Activated CD4-positive, alpha-beta T cell treated with anti-CD3 and anti-CD28 coated beads for 36 hours (primary cell): ENCODE measurements around the gene PTP4A2. TPM values are rescaled to one million over a fixed set of nuclear protein-coding genes. Genes with fewer than 3 reads are reported as not detected.
"Not testable (repeated sequence)": the region's sequence is repeated elsewhere in the genome, so short reads cannot be mapped to it uniquely, and the experiment has no call there.

ENCODE experiments used
- ATAC-seq: fragments of 200-7000 bp; cut with Tn5 transposase; one replicate; pipeline ENCODE4 v1.10.0; 2021; ENCODE audit warnings: mild to moderate bottlenecking, moderate library complexity
- CTCF ChIA-PET: fragments of 350-600 bp; sonication (Branson Sonifier 250); formaldehyde crosslinking; loops from one replicate; lab custom pipeline; 2021; ENCODE audit warnings: antibody characterized with exemption; lab: Charles Lee
- POLR2A ChIA-PET: fragments of 350-600 bp; sonication (Branson Sonifier 250); formaldehyde crosslinking; loops from one replicate; lab custom pipeline; 2021; ENCODE audit warnings: antibody characterized with exemption, inconsistent platforms; lab: Charles Lee
- DNase-seq: peaks from one replicate; pipeline ENCODE4 v3.0.0-alpha.2; 2020
- H3K27ac Mint-ChIP-seq: one replicate; pipeline ENCODE4 v1.8.0; 2021; ENCODE audit warnings: mixed read lengths
- H3K27me3 Mint-ChIP-seq: one replicate; pipeline ENCODE4 v1.8.0; 2021; ENCODE audit warnings: mixed read lengths
- H3K36me3 Mint-ChIP-seq: one replicate; pipeline ENCODE4 v1.8.0; 2021; ENCODE audit warnings: low read depth, mixed read lengths
- H3K4me1 Mint-ChIP-seq: one replicate; pipeline ENCODE4 v1.8.0; 2021; ENCODE audit warnings: mixed read lengths
- H3K4me3 Mint-ChIP-seq: one replicate; pipeline ENCODE4 v1.8.0; 2021; ENCODE audit warnings: mild to moderate bottlenecking, moderate library complexity, mixed read lengths
- H3K9me3 Mint-ChIP-seq: one replicate; pipeline ENCODE4 v1.8.0; 2021; ENCODE audit warnings: low read depth, mixed read lengths
- intact Hi-C, 2 experiments: fragments of 100-400 bp; cut with DNase I in 1 of 2; cut with micrococcal nuclease in 1 of 2; formaldehyde crosslinking; loops; one replicate each; pipeline versions ENCODE4 v1.14.2 to v1.15.1; 2022 to 2024; cut with DNase I, micrococcal nuclease
- total RNA-seq, 2 experiments: library from RNA; stranded (reverse); gene quantifications; one replicate each; pipeline ENCODE4 v1.2.3, GENCODE V29; 2021

Gene PTP4A2
- total RNA-seq, 2 experiments from 2014 or later, result 279 to 314 TPM

DNA sequence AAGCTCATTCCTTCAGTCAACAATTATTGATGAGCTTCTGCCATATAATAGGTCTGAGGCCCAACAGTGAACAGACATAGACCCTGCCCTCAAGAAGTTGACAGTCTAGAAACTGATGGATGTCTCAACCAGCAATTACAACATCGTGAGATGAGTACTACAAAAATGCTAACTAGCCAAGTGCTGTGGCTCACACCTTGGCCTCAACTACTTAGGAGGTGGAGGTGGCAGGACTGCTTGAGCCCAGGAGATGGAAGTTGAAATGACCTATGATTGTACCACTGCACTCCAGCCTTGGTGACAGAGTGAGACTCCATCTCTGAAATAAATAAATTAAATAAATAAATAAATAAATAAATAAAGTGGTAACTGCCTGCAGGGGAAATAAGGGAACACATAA, 11.7 kb upstream of the PTP4A2 start:
- ATAC-seq (no peak), DNase-seq (no peak)
- no peaks in the 10 kb centered on the region for H3K9me3 Mint-ChIP-seq
- no peaks in the 10 kb centered on the region for H3K36me3 Mint-ChIP-seq
- POLR2A ChIA-PET, result no interaction called here
- CTCF ChIA-PET, result interaction anchor here (1.0 kb wide), 1 partner anchor 24 kb away, joined by 3 read pairs; no protein-coding TSS in a partner anchor
- no peaks in the 10 kb centered on the region for H3K27me3 Mint-ChIP-seq
- H3K4me3 Mint-ChIP-seq, result no peak overlapping the region
- peaks cover 44% of the 10 kb centered on the region for H3K4me1 Mint-ChIP-seq
- intact Hi-C loops, result no loop called here
- H3K27ac Mint-ChIP-seq, result no peak overlapping the region

DNA sequence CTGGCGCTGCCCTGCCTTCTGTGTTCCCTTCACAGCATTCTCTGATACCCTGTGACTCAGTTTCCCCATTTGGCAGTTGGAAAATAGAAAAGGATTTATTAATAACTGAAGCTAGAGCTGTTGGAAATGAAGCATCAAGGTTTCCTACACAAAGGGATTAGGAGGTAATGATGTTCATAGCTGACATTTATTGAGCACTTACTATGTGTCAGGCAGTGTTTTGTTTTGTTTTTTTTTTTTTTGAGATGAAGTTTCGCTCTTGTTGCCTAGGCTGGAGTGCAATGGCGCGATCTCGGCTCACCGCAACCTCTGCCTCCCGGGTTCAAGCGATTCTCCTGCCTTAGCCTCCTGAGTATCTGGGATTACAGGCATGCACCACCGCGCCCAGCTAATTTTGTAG, 7.5 kb upstream of the PTP4A2 start:
- H3K36me3 Mint-ChIP-seq, H3K9me3 Mint-ChIP-seq, H3K27ac Mint-ChIP-seq, H3K27me3 Mint-ChIP-seq, DNase-seq, POLR2A ChIA-PET, ATAC-seq, intact Hi-C loops, H3K4me3 Mint-ChIP-seq: not testable (repeated sequence)
- peaks cover 42% of the 10 kb centered on the region for H3K4me1 Mint-ChIP-seq
- CTCF ChIA-PET, result interaction anchor here (4.4 to 9.2 kb wide), 2 partner anchors 9 to 17 kb away, joined by 48 to 175 read pairs; no protein-coding TSS in a partner anchor

DNA sequence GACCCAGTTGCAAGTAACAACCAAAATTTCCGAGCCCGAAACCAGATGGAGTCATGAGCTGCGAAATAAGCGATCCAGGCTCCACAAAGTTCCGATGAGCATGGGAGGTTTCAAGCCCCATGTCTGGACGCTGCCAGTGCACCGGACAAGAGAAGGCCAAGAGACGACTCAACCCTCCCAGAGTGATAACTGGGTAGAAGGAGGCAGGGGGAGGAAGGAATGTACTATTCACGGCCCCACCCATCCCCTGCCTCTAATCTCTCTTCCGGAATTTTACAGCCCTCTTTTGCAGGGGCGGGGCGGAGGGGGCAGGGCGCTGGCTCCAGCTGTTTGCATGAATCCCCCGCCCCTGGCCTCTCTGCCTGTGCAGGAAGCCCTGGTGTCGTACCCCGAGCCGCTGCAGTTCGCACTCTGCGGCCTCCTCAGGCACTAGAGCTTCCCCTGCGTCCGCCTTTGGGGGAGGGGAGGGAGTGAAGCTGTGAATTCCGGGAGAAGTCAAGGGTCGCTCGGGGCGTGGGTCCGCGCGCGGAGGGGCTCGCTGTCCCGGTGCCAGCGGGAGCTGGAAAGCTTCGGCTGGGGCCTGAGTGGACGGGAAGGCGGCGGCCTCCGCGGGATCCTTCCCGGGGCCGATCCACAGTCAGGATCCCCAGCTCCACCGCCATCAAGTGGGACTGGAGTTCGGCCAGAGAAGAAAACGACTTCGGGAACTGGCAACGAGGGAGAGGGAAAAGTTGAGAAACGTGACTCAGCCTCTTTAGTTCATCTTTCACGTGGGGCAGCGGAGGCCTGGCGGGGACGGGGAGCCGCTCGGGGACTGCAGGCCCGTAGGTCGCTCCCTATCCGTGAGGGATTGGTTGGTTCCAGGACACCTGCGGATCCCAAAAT, 6.3 kb upstream of the PTP4A2 start:
- Mint-ChIP-seq H3K4me1 (peaks cover 52% of the 10 kb centered on the region), H3K27ac (peak overlapping the region; percentile 88), H3K36me3 (no peaks in the 10 kb centered on the region), H3K4me3 (peak overlapping the region; percentile 65), H3K27me3 (no peaks in the 10 kb centered on the region), H3K9me3 (no peaks in the 10 kb centered on the region)
- ATAC-seq (peak; percentile 65), DNase-seq (peak; percentile 91)
- ChIA-PET POLR2A (interaction anchor here (0.8 to 3.0 kb wide), 6 partner anchors 8 to 18 kb away, joined by 4 to 18 read pairs (median 6); no protein-coding TSS in a partner anchor), CTCF (interaction anchor here (0.6 to 9.2 kb wide), 12 partner anchors 10 to 147 kb away, joined by 3 to 175 read pairs (median 4); no protein-coding TSS in a partner anchor)
- intact Hi-C loops, result loop anchor here in 1 of 2 experiments (1.0 kb wide), 1 partner anchor 12 kb away; no protein-coding TSS in a partner anchor

DNA sequence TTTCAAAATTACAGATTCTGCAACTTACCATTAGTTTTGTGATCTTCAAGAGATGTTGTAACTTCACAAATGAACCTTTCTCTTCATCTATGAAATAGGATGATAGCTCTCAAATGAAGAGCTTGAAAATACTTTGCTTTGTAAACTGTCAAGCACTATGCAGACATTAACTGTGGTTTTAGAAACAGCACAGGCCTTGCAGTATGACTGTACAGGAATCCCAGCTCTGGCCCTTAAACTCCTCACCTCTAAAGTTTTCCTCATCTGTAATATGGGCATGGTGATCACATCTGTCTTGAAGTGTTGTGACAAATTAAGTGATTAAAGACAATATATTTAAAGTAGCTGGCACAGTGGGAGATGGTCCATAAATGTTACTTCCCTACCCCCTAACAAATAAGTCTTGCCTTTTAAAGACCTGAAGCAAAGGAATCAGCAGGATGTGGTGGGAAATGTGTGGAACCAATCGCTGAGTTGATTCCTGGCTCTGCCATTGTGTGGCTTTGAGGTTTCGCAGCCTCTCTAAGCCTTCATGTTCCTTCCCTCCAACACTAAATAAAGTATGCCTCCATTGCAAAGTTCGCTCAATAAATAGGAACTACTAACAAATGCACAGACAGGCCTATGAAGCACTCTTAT, 5.5 kb upstream of the PTP4A2 start:
- ChIA-PET POLR2A (interaction anchor here (0.7 to 3.0 kb wide), 7 partner anchors 9 to 232 kb away, joined by 3 to 18 read pairs (median 6); no protein-coding TSS in a partner anchor), CTCF (interaction anchor here (0.6 to 9.2 kb wide), 15 partner anchors 11 to 146 kb away, joined by 3 to 175 read pairs (median 3); partner anchors contain the start of gene SPOCD1)
- peaks cover 60% of the 10 kb centered on the region for H3K4me1 Mint-ChIP-seq
- no peaks in the 10 kb centered on the region for H3K9me3 Mint-ChIP-seq
- no peaks in the 10 kb centered on the region for H3K36me3 Mint-ChIP-seq
- intact Hi-C loops, result loop anchor here (1.0 to 2.0 kb wide), 2 partner anchors 13 to 15 kb away; no protein-coding TSS in a partner anchor
- DNase-seq (peak; percentile 55), ATAC-seq (peak; percentile 36)
- H3K27ac Mint-ChIP-seq, result peak overlapping the region; percentile 88
- H3K27me3 Mint-ChIP-seq, result no peaks in the 10 kb centered on the region
- peak overlapping the region; percentile 65 for H3K4me3 Mint-ChIP-seq

DNA sequence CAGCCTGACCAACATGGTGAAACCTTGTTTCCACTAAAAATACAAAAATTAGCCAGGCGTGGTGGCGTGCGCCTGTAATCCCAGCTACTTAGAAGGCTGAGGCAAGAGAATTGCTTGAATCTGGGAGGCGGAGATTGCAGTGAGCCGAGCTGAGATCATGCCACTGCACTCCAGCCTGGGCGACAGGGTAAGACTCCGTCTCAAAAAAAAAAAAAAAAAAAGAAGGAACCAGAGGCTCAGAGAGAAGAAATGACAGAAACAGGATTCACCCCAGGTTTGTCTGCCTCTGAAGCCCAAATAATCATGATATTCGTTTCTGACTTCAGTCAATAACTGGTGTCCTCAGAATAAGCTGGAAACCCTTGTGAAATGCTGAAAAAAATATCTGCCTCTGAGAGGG, 3.9 kb upstream of the PTP4A2 start:
- not testable (repeated sequence) for H3K36me3 Mint-ChIP-seq, DNase-seq, H3K4me3 Mint-ChIP-seq, H3K27me3 Mint-ChIP-seq, H3K9me3 Mint-ChIP-seq, ATAC-seq
- intact Hi-C loops, result loop anchor here in 1 of 2 experiments (2.0 kb wide), 1 partner anchor 13 kb away; no protein-coding TSS in a partner anchor
- CTCF ChIA-PET, result interaction anchor here (1.4 to 9.2 kb wide), 4 partner anchors 12 to 47 kb away, joined by 3 to 175 read pairs (median 29); no protein-coding TSS in a partner anchor
- POLR2A ChIA-PET, result interaction anchor here (0.6 to 3.0 kb wide), 6 partner anchors 11 to 1185 kb away, joined by 3 to 18 read pairs (median 4); no protein-coding TSS in a partner anchor
- Mint-ChIP-seq H3K4me1 (peaks cover 63% of the 10 kb centered on the region), H3K27ac (peak overlapping the region; percentile 28)

DNA sequence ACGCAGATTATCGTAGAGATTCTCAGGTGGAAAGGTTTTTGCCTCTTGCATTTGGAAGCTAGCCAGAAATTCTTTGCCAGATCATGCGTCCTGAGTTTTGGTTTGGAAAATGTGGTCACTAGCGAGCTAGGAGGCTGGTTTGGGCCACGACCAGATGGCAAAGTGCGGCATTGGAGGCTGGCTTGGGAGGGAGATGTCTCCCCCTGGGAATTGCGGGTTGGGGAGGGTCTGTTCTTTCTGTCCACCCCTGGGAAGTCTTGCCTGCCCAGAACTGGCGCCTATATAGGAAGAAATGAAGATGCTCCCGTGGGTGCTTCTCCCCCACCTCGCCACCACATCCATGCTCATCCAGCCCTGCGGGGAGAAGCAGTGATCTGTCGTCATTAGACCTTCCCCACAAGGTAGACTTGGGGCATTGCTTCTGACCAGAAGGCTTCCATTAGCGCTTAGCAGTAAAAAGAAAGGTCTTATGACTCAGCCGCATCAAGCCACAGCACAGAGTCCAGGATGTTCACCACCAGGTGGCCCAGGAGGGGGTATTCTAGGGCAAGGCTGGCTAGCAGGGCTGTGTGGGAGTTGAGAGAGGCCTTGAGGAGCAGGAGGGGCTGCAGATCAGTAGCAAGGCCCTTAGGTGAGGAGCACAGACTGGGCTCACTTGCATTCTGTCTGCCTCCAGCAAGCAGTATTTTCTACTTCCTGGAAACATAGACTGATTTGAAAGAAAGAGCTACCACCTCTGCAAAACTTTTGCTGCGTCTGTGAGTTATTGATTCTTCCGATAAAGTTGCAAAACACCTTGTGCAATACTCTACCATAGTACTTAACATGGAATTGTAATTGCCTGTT, 1.5 kb upstream of the PTP4A2 start:
- no peaks in the 10 kb centered on the region for H3K27me3 Mint-ChIP-seq
- ATAC-seq (peak; percentile 40), DNase-seq (peak; percentile 90)
- H3K9me3 Mint-ChIP-seq, result no peaks in the 10 kb centered on the region
- peaks cover 24% of the 10 kb centered on the region for H3K36me3 Mint-ChIP-seq
- H3K4me3 Mint-ChIP-seq, result peak overlapping the region; percentile 91
- H3K4me1 Mint-ChIP-seq, result peaks cover 63% of the 10 kb centered on the region
- peak overlapping the region; percentile 95 for H3K27ac Mint-ChIP-seq
- ChIA-PET POLR2A (interaction anchor here (0.6 to 3.3 kb wide), 6 partner anchors 16 to 50 kb away, joined by 5 to 41 read pairs (median 9); no protein-coding TSS in a partner anchor), CTCF (interaction anchor here (0.6 to 9.2 kb wide), 12 partner anchors 13 to 360 kb away, joined by 3 to 175 read pairs (median 3); no protein-coding TSS in a partner anchor)
- intact Hi-C loops, result loop anchor here (1.0 to 10.0 kb wide), 6 partner anchors 25 to 1185 kb away; partner anchors contain the start of genes KHDRBS1 (in 1 of the 2), LAPTM5 (in 1 of the 2) and PUM1 (in 1 of the 2)

DNA sequence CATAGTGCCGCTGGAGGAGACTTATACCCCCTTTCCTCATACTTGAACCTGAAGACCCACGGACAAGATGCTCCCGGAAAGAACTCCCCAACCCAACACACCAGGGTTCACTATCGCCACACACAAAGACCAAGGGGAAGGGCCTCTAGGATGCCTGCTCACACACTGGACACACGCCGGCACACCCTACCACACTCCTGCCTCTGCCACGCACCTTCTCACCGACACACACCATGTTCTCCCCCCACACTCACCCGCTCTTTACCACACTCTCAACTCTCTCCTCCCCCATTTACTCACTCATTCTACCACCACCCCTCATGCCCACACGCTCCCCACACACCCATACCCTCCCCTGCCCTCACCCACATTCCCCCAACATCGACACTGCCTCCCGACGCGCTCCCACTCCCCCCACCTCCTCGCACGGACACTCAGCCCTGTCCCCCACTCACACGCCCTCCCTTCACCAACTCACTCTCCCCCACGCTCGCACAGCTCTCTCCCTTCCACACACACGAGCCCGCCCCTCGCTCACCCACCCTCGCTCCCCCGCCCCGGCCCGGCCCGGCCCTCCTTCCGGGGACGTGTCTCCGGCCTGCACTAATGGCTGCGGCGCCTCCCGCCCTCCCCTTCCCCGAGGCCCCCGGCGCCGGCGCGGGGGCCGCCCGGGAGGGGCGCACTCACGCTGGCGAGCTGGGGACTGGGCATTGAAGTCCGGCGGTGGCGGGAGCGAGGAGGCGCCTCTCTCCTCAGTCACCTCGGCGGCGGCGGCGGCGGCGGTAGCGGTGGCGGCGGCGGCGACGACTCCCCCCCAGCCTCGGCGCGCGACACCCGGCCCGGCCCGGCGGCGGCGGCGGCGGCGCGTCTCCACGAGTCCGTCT, 626 bp downstream of the PTP4A2 start:
- DNase-seq (peak; percentile 85), ATAC-seq (peak; percentile 24)
- H3K36me3 Mint-ChIP-seq, result peaks cover 35% of the 10 kb centered on the region
- intact Hi-C loops, result loop anchor here (1.0 to 10.0 kb wide), 10 partner anchors 19 to 1183 kb away; partner anchors contain the start of genes KHDRBS1 (in 1 of the 2), LAPTM5 (in 1 of the 2), PUM1 (in 1 of the 2) and SPOCD1 (in 1 of the 2)
- ChIA-PET CTCF (interaction anchor here (0.5 to 9.2 kb wide), 7 partner anchors 9 to 34 kb away, joined by 3 to 175 read pairs (median 5); no protein-coding TSS in a partner anchor), POLR2A (interaction anchor here (0.6 to 3.3 kb wide), 6 partner anchors 18 to 156 kb away, joined by 3 to 41 read pairs (median 4); no protein-coding TSS in a partner anchor)
- H3K4me1 Mint-ChIP-seq, result peaks cover 62% of the 10 kb centered on the region
- peak overlapping the region; percentile 91 for H3K4me3 Mint-ChIP-seq
- H3K27ac Mint-ChIP-seq, result peak overlapping the region; percentile 99
- no peaks in the 10 kb centered on the region for H3K27me3 Mint-ChIP-seq
- H3K9me3 Mint-ChIP-seq, result no peaks in the 10 kb centered on the region

DNA sequence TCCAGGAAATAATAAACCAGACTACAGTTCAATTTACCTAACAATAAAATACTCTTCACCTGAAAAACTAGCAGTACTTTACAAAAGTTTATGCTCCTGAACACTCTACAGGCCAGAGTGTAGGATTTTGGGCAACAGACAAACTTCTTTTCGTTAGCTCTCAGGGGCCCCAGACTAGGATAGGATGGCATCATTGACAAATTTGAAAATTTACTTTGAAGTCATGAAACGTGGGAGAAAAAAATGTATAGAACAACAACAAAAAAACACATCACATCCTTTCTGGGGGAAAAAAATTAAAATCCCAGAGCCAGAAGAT, 1.2 kb downstream of the PTP4A2 start:
- ChIA-PET POLR2A (no interaction called here), CTCF (no interaction called here)
- Mint-ChIP-seq H3K27ac (peak overlapping the region; percentile 99), H3K36me3 (peaks cover 35% of the 10 kb centered on the region), H3K4me1 (peaks cover 63% of the 10 kb centered on the region), H3K9me3 (no peaks in the 10 kb centered on the region), H3K27me3 (no peaks in the 10 kb centered on the region), H3K4me3 (peak overlapping the region; percentile 91)
- DNase-seq, result no peak
- ATAC-seq, result no peak
- intact Hi-C loops, result loop anchor here (1.0 to 10.0 kb wide), 5 partner anchors 9 to 1182 kb away; partner anchors contain the start of genes LAPTM5 (in 1 of the 2) and PUM1 (in 1 of the 2)

DNA sequence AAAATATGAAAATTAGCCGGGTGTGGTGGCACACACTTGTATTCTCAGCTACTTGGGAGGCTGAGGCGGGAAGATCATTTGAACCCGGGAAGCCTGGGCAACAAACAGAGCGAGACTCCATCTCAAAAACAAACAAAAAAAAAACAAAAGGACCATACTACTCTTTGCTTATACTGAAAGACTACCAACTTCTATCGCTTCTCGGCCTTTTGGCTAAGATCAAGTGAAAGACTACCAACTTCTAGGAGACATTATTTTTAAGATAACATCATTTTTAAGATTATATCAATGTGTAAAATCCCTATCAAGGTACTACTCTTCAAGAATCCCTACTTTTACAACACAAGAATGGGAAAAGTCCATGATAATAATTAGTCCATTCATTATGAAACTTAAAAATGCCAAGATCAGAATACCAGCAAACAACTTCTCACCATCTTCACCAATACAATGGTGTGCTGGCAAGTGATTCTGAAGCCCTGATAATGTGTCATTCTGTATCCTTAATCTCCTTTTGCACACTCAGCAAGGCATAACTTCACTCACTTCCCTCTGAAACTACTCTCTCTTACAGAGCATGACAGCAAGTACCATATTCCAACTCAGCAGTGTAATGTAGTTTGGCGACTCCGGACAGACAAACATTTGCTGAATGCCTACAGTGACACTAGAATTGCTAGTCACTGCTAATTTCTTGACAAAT, 1.7 kb downstream of the PTP4A2 start:
- peak overlapping the region; percentile 91 for H3K4me3 Mint-ChIP-seq
- intact Hi-C loops, result loop anchor here (1.0 to 10.0 kb wide), 5 partner anchors 8 to 1182 kb away; partner anchors contain the start of genes LAPTM5 (in 1 of the 2) and PUM1 (in 1 of the 2)
- H3K9me3 Mint-ChIP-seq, result no peaks in the 10 kb centered on the region
- DNase-seq (no peak), ATAC-seq (peak; percentile 20)
- peaks cover 38% of the 10 kb centered on the region for H3K36me3 Mint-ChIP-seq
- no peaks in the 10 kb centered on the region for H3K27me3 Mint-ChIP-seq
- POLR2A ChIA-PET, result interaction anchor here (1.7 to 2.5 kb wide), 2 partner anchors 20 to 22 kb away, joined by 5 to 13 read pairs; no protein-coding TSS in a partner anchor
- peaks cover 69% of the 10 kb centered on the region for H3K4me1 Mint-ChIP-seq
- CTCF ChIA-PET, result interaction anchor here (0.8 to 3.9 kb wide), 5 partner anchors 13 to 88 kb away, joined by 3 to 41 read pairs (median 8); no protein-coding TSS in a partner anchor
- peak overlapping the region; percentile 99 for H3K27ac Mint-ChIP-seq
